Loucy (cell line): ENCODE measurements around the gene KIAA1549.

ENCODE experiments used
- H2AFZ ChIP-seq: fragments of 200-600 bp; sonication (generic); 2 replicates; pipeline ENCODE4 v1.6.0; 2016; ENCODE audit warnings: antibody characterized with exemption, mild to moderate bottlenecking, low read length, moderate library complexity
- H3F3A ChIP-seq: fragments of 200-600 bp; 2 replicates; pipeline ENCODE4 v1.6.0; 2016; ENCODE audit warnings: antibody characterized with exemption, low read depth, mild to moderate bottlenecking
- H3K27me3 ChIP-seq: fragments of 200-600 bp; sonication (generic); 2 replicates; pipeline ENCODE4 v1.6.1; 2014; ENCODE audit warnings: low read length, mild to moderate bottlenecking; ENCODE audit not compliant: insufficient read depth, poor library complexity, severe bottlenecking
- H3K36me3 ChIP-seq: fragments of 200-600 bp; sonication (generic); 2 replicates; pipeline ENCODE4 v1.6.1; 2016; ENCODE audit warnings: low read length; ENCODE audit not compliant: insufficient read depth
- H3K4me1 ChIP-seq: fragments of 200-600 bp; sonication (generic); 2 replicates; pipeline ENCODE4 v1.5.1; 2014; ENCODE audit warnings: low read length, mild to moderate bottlenecking; ENCODE audit not compliant: insufficient read depth, poor library complexity, severe bottlenecking
- H3K4me2 ChIP-seq: fragments of 200-600 bp; sonication (generic); 2 replicates; pipeline ENCODE4 v1.6.0; 2014; ENCODE audit warnings: antibody characterized with exemption, low read length, low read depth, mild to moderate bottlenecking; ENCODE audit not compliant: poor library complexity, severe bottlenecking
- H3K4me3 ChIP-seq: fragments of 200-600 bp; sonication (generic); 2 replicates; pipeline ENCODE4 v1.5.1; 2014; ENCODE audit warnings: low read length, mild to moderate bottlenecking, mixed read lengths; ENCODE audit not compliant: poor library complexity, severe bottlenecking
- H3K79me2 ChIP-seq: fragments of 200-600 bp; sonication (generic); 2 replicates; pipeline ENCODE4 v1.6.1; 2014; ENCODE audit warnings: low read length; ENCODE audit not compliant: insufficient read depth
- H3K9ac ChIP-seq: fragments of 200-600 bp; sonication (generic); 2 replicates; pipeline ENCODE4 v1.6.0; 2014; ENCODE audit warnings: mild to moderate bottlenecking, low read depth, low read length, moderate library complexity; ENCODE audit not compliant: poor library complexity, severe bottlenecking
- H3K9me2 ChIP-seq: fragments of 200-600 bp; sonication (generic); replicated peaks from 2 replicates; pipeline ENCODE4 v1.6.1; 2016; ENCODE audit warnings: low read depth, low read length, mixed read lengths
- H3K9me3 ChIP-seq: fragments of 200-600 bp; sonication (generic); 2 replicates; pipeline ENCODE4 v1.6.1; 2014; ENCODE audit warnings: mild to moderate bottlenecking, antibody characterized with exemption, low read length, low read depth; ENCODE audit not compliant: insufficient read depth
- H4K20me1 ChIP-seq: fragments of 200-600 bp; sonication (generic); 2 replicates; pipeline ENCODE4 v1.6.0; 2014; ENCODE audit warnings: antibody characterized with exemption, low read length, mild to moderate bottlenecking; ENCODE audit not compliant: insufficient read depth, poor library complexity, severe bottlenecking
- CTCF ChIP-seq: fragments of 200-600 bp; sonication (generic); conservative IDR thresholded peaks from 2 replicates; pipeline ENCODE4 v1.5.1; 2014; ENCODE audit warnings: mild to moderate bottlenecking, antibody characterized with exemption, low read length
- EZH2phosphoT487 ChIP-seq: fragments of 200-600 bp; IDR thresholded peaks from 2 replicates; pipeline ENCODE4 v1.6.1; 2018; ENCODE audit warnings: antibody characterized with exemption, mild to moderate bottlenecking, moderate library complexity, borderline replicate concordance

KIAA1549 gene

DNA sequence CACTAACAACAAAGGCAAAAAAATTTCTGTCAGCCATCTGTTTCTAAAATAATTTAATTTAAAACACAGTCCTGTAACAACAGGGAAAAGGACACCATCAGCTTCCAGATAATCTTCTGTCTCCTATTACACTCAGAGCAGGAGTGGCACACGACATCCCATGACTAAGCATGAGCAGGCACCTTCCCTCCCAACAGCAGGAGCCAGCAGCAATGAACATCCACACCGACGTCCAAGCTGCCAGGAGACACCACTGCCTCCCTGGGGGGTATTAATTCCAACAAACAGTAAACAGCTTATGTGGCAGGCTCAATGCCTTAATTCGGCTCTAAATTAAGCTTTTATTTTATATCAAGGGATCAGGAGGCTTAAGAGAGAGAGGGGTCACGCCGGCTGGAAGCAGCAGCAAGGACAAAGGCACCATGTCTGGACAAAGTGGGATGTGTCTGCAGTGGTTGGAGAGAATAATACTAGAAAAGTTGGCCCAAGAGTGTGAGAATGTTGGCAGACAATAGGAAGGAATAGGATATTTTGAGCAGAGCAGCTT lies 45.7 kb downstream of the KIAA1549 start:
- TF ChIP-seq EZH2phosphoT487 (no peak), CTCF (no peak)
- H2AFZ ChIP-seq = no peak overlapping the region
- no peak overlapping the region for H3K4me2 ChIP-seq
- H3K4me3 ChIP-seq = no peak overlapping the region
- peaks cover 6% of the 10 kb centered on the region; the same call in 1 of the 2 replicates for H3K79me2 ChIP-seq
- H3K9ac ChIP-seq = no peak overlapping the region
- no peaks in the 10 kb centered on the region for H3K9me3 ChIP-seq
- H3K9me2 ChIP-seq = no peaks in the 10 kb centered on the region
- peaks cover 4% of the 10 kb centered on the region for H3K4me1 ChIP-seq
- H3K27me3 ChIP-seq = no peaks in the 10 kb centered on the region
- no peaks in the 10 kb centered on the region for H4K20me1 ChIP-seq
- no peaks in the 10 kb centered on the region for H3K36me3 ChIP-seq
- no peaks in the 10 kb centered on the region for H3F3A ChIP-seq

GRCh38 chr7:138934861-138935260 lies 46.3 kb downstream of the KIAA1549 start:
- no peaks in the 10 kb centered on the region for H3K27me3 ChIP-seq
- TF ChIP-seq CTCF (no peak), EZH2phosphoT487 (no peak)
- no peaks in the 10 kb centered on the region for H3K9me2 ChIP-seq
- H3K36me3 ChIP-seq = no peaks in the 10 kb centered on the region
- H3K9ac ChIP-seq = no peak overlapping the region
- H3K4me3 ChIP-seq = no peak overlapping the region
- no peaks in the 10 kb centered on the region for H4K20me1 ChIP-seq
- no peak overlapping the region for H2AFZ ChIP-seq
- H3K9me3 ChIP-seq = no peaks in the 10 kb centered on the region
- peaks cover 6% of the 10 kb centered on the region; the same call in 1 of the 2 replicates for H3K79me2 ChIP-seq
- H3F3A ChIP-seq = no peaks in the 10 kb centered on the region
- H3K4me1 ChIP-seq = peaks cover 4% of the 10 kb centered on the region
- no peak overlapping the region for H3K4me2 ChIP-seq

DNA sequence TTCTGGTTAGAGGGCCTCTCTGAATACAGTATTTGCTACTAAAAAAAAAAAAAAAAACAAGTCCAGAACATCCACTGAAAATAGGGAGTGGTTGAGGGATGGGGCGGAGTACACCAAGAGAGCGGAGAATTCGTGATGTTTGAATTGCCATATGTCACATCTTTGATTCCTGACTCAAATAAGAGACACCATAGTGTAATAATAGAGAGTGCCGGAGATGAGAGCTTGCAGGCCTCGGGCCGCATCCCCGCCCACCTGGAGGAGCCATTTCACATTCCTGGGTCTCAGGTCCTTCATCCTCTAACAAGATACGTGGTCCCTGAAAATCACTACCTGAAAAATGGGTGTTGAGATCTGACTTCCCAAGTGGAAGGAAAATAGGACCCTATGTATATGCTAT lies 46.8 kb downstream of the KIAA1549 start:
- TF ChIP-seq CTCF (no peak), EZH2phosphoT487 (no peak)
- Histone ChIP-seq H2AFZ (no peak overlapping the region), H3K4me1 (peaks cover 4% of the 10 kb centered on the region), H4K20me1 (no peaks in the 10 kb centered on the region), H3K9ac (no peak overlapping the region), H3K9me3 (no peaks in the 10 kb centered on the region), H3K36me3 (no peaks in the 10 kb centered on the region), H3K4me3 (no peak overlapping the region), H3K9me2 (no peaks in the 10 kb centered on the region), H3F3A (no peaks in the 10 kb centered on the region), H3K79me2 (peaks cover 6% of the 10 kb centered on the region; the same call in 1 of the 2 replicates), H3K4me2 (no peak overlapping the region), H3K27me3 (no peaks in the 10 kb centered on the region)
